ENCODE data around the gene ZBTB48. TPM values are rescaled to one million over a fixed set of nuclear protein-coding genes. Genes with fewer than 3 reads are reported as not detected.

Gene ZBTB48
- total RNA-seq, 4 donors from 2014 or later: 12.7 to 17.7 (median 14.1) TPM

- Histone ChIP-seq H3K27me3 (no peaks in the 10 kb centered on the region), H3K4me3 (no peak overlapping the region), H3K9me3 (no peaks in the 10 kb centered on the region), H3K27ac (peak overlapping the region in 2 of 4 donors; percentile 5 to 59), H3K36me3 (peaks cover 0 to 73% of the 10 kb centered on the region in 2 donors), H3K4me1 (peaks cover 0 to 80% (median 14%) of the 10 kb centered on the region in 3 donors)
- 60 to 75% methylated on average over 1 to 4 of the region's 24 CpGs for WGBS, 2 donors (ENCODE audit: low coverage in 1 of 2)
- no peak for TF ChIP-seq POLR2AphosphoS5 (IDR thresholded peaks at IDR 0.05)
- no peak for TF ChIP-seq CTCF (IDR thresholded peaks at IDR 0.05)
- TF ChIP-seq EP300 (IDR thresholded peaks at IDR 0.05): no peak
- TF ChIP-seq POLR2A (IDR thresholded peaks at IDR 0.05): no peak
- no peak for ATAC-seq
Measured at GRCh38 chr1:6588893-6589520, 9.2 kb downstream of the ZBTB48 start.

GRCh38 chr1:6590046-6590445 lies 10.3 kb downstream of the ZBTB48 start:
- H3K27me3 ChIP-seq: no peaks in the 10 kb centered on the region
- H3K36me3 ChIP-seq: peaks cover 0 to 83% of the 10 kb centered on the region in 2 donors
- 50 to 73% methylated on average over 1 to 4 of the region's 7 CpGs for WGBS, 2 donors (ENCODE audit: low coverage in 1 of 2)
- peak overlapping the region in 1 of 4 donors; percentile 59 for H3K27ac ChIP-seq
- no peak overlapping the region for H3K4me3 ChIP-seq
- TF ChIP-seq POLR2AphosphoS5 (IDR thresholded peaks at IDR 0.05) (no peak), EP300 (IDR thresholded peaks at IDR 0.05) (no peak), POLR2A (IDR thresholded peaks at IDR 0.05) (no peak), CTCF (IDR thresholded peaks at IDR 0.05) (no peak)
- peaks cover 0 to 90% (median 14%) of the 10 kb centered on the region in 3 donors for H3K4me1 ChIP-seq
- H3K9me3 ChIP-seq: no peaks in the 10 kb centered on the region
- ATAC-seq: no peak

GRCh38 chr1:6591222-6591621 lies 11.4 kb downstream of the ZBTB48 start:
- H3K4me3 ChIP-seq: no peak overlapping the region

GRCh38 chr1:6591644-6592043 lies 11.8 kb downstream of the ZBTB48 start:
- Histone ChIP-seq H3K9me3 (no peaks in the 10 kb centered on the region), H3K4me3 (no peak overlapping the region), H3K27me3 (no peaks in the 10 kb centered on the region), H3K27ac (peak overlapping the region in 3 of 4 donors; percentile 6 to 55 (median 15)), H3K36me3 (peaks cover 0 to 99% of the 10 kb centered on the region in 2 donors), H3K4me1 (peaks cover 0 to 98% (median 22%) of the 10 kb centered on the region in 3 donors)
- no peak for ATAC-seq
- TF ChIP-seq POLR2A (IDR thresholded peaks at IDR 0.05) (no peak), CTCF (IDR thresholded peaks at IDR 0.05) (no peak), EP300 (IDR thresholded peaks at IDR 0.05) (no peak), POLR2AphosphoS5 (IDR thresholded peaks at IDR 0.05) (no peak)
- WGBS, 2 donors (ENCODE audit: low coverage in 1 of 2): no CpG with 5 or more reads among the region's 6 CpGs

More at GRCh38 chr1:6591222-6591621, 11.4 kb downstream of the ZBTB48 start:
- Histone ChIP-seq H3K9me3 (no peaks in the 10 kb centered on the region), H3K27me3 (no peaks in the 10 kb centered on the region), H3K36me3 (peaks cover 0 to 95% of the 10 kb centered on the region in 2 donors), H3K4me1 (peaks cover 0 to 98% (median 21%) of the 10 kb centered on the region in 3 donors), H3K27ac (peak overlapping the region in 2 of 4 donors; percentile 6 to 55)
- TF ChIP-seq POLR2A (IDR thresholded peaks at IDR 0.05): no peak
- TF ChIP-seq EP300 (IDR thresholded peaks at IDR 0.05): no peak
- no peak for TF ChIP-seq POLR2AphosphoS5 (IDR thresholded peaks at IDR 0.05)
- no peak for TF ChIP-seq CTCF (IDR thresholded peaks at IDR 0.05)
- no CpG with 5 or more reads among the region's 13 CpGs for WGBS, 2 donors (ENCODE audit: low coverage in 1 of 2)
- ATAC-seq: no peak

- peaks cover 0 to 98% (median 23%) of the 10 kb centered on the region in 3 donors for H3K4me1 ChIP-seq
- H3K36me3 ChIP-seq: peaks cover 0 to 100% of the 10 kb centered on the region in 2 donors
- H3K27ac ChIP-seq: peak overlapping the region in 2 of 4 donors; percentile 31 to 55
- no peaks in the 10 kb centered on the region for H3K9me3 ChIP-seq
- 60% methylated on average over 3 of the region's 5 CpGs; no CpG with 5 or more reads in 1 of the 2 donors for WGBS, 2 donors (ENCODE audit: low coverage in 1 of 2)
- no peak overlapping the region for H3K4me3 ChIP-seq
- no peak for ATAC-seq
- TF ChIP-seq CTCF (IDR thresholded peaks at IDR 0.05) (no peak), POLR2AphosphoS5 (IDR thresholded peaks at IDR 0.05) (no peak), EP300 (IDR thresholded peaks at IDR 0.05) (no peak)
- H3K27me3 ChIP-seq: no peaks in the 10 kb centered on the region
Measured at GRCh38 chr1:6592441-6592840, 12.6 kb downstream of the ZBTB48 start.

Measured in gastroesophageal sphincter (tissue), 4 donors.